Measurements from ENCODE around the gene MAJIN. TPM values are rescaled to one million over a fixed set of nuclear protein-coding genes. Genes with fewer than 3 reads are reported as not detected.

MAJIN gene
- total and polyA plus RNA-seq, 9 of the 15 experiments (the other 6 are each of a cell fraction or from before 2014, with no cell fraction given) = 0.17 to 0.83 (median 0.24) TPM; not detected in 2

- TF ChIP-seq CUX1 (CRISPR knock-in tag; IDR thresholded peaks at IDR 0.05) = no peak
- TF ChIP-seq ARID1B (IDR thresholded peaks at IDR 0.05) = peak; percentile 34; the same call in 1 of the 2 replicates
- TF ChIP-seq MEF2D (tag; conservative IDR thresholded peaks at IDR 0.05; ENCODE audit: low read depth) = no peak
- no peak for TF ChIP-seq COPS2 (conservative IDR thresholded peaks at IDR 0.05)
- TF ChIP-seq HDAC8 (tag; IDR thresholded peaks at IDR 0.05) = no peak
- no peak; the same call in 1 of the 2 replicates for TF ChIP-seq ZBED1 (IDR thresholded peaks at IDR 0.05)
- peak; percentile 54 for TF ChIP-seq RBM22 (IDR thresholded peaks at IDR 0.05; ENCODE audit: low read depth, low read length, poor library complexity, severe bottlenecking)
- TF ChIP-seq SMAD1 (IDR thresholded peaks at IDR 0.05; ENCODE audit: low read depth, low read length, partially characterized antibody) = no peak
- no peak for TF ChIP-seq ZHX1 (conservative IDR thresholded peaks at IDR 0.05; ENCODE audit: low read length)
- TF ChIP-seq SAP30 (IDR thresholded peaks at IDR 0.05; ENCODE audit: borderline replicate concordance, insufficient read depth, low read depth, low read length, poor library complexity, severe bottlenecking) = peak; percentile 85
- TF ChIP-seq ID3 (CRISPR knock-in tag; IDR thresholded peaks at IDR 0.05) = no peak
- TF ChIP-seq ID3 (tag; IDR thresholded peaks at IDR 0.05) = peak; percentile 28
- TF ChIP-seq HNRNPL (IDR thresholded peaks at IDR 0.05; ENCODE audit: low read depth, low read length) = no peak
- TF ChIP-seq ASH1L (IDR thresholded peaks at IDR 0.05; ENCODE audit: borderline replicate concordance, low read depth, partially characterized antibody) = peak; percentile 27
- no peak; the same call in 1 of the 2 replicates for TF ChIP-seq BACH1 (tag; IDR thresholded peaks at IDR 0.05)
- peak; percentile 95 for TF ChIP-seq FOXM1 (IDR thresholded peaks at IDR 0.05; ENCODE audit: low read depth)
- TF ChIP-seq FOXM1 (CRISPR knock-in tag; IDR thresholded peaks at IDR 0.05; ENCODE audit: low read depth) = no peak
- peak; percentile 93 to 97 for TF ChIP-seq MAZ (CRISPR knock-in tag; conservative IDR thresholded peaks at IDR 0.05 in 1 of 2, IDR thresholded peaks at IDR 0.05 in 1 of 2)
- TF ChIP-seq TCF3 (CRISPR knock-in tag; IDR thresholded peaks at IDR 0.05) = no peak; the same call in none of the 2 replicates
These were observed 47.7 kb downstream of the MAJIN start, which contains the start of gene PPP2R5B (continued) for GRCh38 chr11:64923944-64924909.

Measured in K562 (cell line).